ENCODE data around the gene CHST11.

CHST11 gene

GRCh38 chr12:104673696-104674482 lies 217.1 kb downstream of the CHST11 start:
- no peak for DNase-seq (ENCODE audit: low read depth)

DNA sequence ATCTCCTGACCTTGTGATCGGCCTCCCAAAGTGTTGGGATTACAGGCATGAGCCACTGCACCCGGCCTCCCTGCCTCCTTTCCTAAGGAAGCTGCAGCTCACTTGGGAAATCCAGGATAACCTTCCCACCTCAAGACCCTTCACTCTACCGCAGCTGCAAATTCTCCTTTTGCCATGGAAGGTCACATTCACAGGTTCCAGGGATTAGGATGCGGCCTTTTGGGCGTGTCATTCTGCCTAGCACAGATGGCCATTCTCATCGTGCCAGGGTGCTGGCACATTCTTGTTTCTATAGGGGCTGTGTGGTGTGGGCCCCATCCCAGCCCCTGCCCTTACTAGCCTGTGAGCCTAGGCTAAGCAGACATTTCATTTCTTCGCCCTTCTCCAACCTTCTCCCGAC lies 219.9 kb downstream of the CHST11 start:
- DNase-seq (ENCODE audit: low read depth), result no peak

GRCh38 chr12:104677441-104678089 lies 220.8 kb downstream of the CHST11 start:
- no peak for DNase-seq (ENCODE audit: low read depth)

- no peak for DNase-seq (ENCODE audit: low read depth)
These were observed 223.3 kb downstream of the CHST11 start for GRCh38 chr12:104680070-104680469.

DNA sequence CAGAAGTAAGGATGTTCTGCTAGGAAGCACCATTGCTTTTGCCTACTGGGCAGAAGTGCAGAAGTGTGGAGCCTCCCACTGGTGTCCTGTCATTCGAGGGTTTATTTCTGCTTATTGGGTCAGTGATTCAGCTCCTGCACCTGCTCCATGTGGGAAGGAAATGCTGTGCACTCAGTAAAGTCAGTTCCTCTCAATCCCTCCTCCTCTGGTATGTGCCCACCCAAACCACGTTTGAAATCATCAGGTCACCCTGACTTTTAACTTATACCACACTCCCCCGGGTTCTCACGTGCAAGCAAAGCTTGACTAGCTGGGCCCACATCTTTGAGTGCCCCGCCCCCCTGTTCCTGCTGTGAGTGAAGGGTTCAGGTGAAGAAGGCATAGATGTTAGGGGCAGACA lies 223.7 kb downstream of the CHST11 start:
- no peak for DNase-seq (ENCODE audit: low read depth)

DNA sequence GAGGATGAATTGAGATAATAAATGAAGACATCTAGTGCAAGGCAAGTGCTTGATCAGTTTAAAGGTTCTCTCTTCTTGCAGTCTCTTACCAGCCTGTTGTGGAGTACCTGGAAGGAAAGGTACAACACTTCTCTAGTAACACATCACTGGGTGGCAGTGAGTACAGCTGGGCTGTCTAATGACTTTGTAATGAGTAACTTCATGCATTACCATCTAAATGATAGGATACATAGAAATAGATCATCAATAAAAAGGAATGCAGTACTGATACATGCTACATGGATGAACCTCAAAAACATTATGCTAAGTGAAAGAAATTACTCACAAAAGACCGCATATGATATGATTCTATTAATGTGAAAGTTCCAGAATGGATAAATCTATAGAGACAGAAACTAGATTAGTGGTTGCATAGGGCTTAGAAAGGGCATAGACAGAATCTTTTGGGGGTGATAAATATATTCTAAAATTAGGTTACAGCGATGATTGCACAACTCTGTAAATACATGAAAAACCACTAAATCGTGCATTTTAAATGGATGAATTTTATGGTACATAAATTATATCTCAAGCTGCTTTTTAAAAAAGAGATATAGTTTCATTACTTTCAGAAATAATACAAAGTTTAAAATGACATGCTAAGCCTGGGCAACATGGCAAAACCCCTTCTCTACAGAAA lies 224.4 kb downstream of the CHST11 start:
- DNase-seq (ENCODE audit: low read depth), result no peak

GRCh38 chr12:104682790-104683279 lies 226.1 kb downstream of the CHST11 start:
- DNase-seq (ENCODE audit: low read depth), result peak; percentile 60

DNA sequence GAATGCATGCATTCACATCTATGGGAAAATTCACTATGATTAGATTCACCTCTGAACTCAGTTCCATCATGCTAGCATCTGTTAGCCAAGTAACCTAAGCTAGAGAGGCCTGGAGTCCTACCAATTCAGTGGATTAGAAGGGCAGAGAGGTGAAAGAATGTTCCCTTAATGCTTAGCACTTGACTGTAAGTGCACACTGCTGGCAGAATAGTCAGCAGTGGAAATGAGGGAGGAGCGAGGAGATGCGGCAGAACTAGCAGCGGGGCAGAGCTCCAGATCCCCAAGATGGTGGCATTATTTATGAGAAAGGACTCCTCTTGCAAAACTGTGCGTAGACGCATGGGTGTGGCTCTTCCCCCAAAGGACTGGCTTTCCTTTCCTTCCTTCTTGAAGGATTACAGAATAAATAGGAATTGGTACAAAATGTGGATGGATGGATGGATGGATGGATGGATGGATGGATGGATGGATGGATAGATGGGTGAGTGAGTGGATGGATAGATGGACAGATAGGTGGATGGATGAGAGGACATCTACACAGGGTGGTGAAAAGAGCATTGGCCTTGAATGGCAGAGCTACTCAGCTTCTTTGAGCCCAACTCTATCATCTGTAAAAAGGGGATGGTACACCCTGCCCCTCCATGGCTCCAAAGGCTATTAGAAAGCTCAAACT lies 227.2 kb downstream of the CHST11 start:
- DNase-seq (ENCODE audit: low read depth), result no peak

- no peak for DNase-seq (ENCODE audit: low read depth)
These were observed 228.1 kb downstream of the CHST11 start for GRCh38 chr12:104684884-104685283.

DNA sequence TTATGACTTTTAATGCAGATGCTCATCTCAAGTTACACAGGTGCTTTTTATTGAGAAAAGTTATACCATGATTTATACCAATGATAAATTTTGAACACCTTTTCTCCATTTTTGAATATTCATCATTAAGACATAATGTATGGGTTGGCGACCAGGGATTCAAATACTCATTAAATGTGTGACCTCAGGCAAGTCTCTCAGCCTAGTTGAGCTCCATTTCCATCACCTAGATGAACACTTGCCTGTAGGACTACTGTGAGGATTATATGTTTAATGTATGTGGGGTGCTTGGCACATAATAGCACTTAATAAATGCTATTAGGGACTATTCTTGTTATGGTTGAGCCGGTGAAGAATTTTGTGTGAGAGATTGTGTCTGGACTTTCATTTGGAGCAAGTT lies 228.6 kb downstream of the CHST11 start:
- no peak for DNase-seq (ENCODE audit: low read depth)

GRCh38 chr12:104686196-104686595 lies 229.4 kb downstream of the CHST11 start:
- DNase-seq (ENCODE audit: low read depth), result no peak

- peak; percentile 5 for DNase-seq (ENCODE audit: low read depth)
These were observed 231.2 kb downstream of the CHST11 start for GRCh38 chr12:104687823-104688573.

DNA sequence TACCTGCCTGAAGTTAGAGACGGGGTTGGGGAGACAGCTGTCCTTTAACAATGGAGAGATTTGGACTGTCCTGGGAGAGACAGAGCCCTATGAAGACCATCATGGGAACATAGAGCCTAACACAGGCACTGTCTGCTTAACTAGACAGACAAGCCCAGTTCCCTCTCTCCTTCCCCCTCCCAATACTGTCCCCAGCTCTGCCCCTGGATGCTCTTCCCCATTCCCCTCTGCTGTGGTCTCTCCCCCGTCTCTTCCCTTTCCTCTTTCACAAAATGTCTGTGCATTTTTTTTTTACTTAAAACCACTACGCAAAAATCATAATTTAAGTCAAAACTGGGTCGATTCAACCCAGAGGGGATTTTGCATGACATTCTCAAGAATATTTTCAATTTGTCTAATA lies 232.9 kb downstream of the CHST11 start:
- no peak for DNase-seq (ENCODE audit: low read depth)

DNA sequence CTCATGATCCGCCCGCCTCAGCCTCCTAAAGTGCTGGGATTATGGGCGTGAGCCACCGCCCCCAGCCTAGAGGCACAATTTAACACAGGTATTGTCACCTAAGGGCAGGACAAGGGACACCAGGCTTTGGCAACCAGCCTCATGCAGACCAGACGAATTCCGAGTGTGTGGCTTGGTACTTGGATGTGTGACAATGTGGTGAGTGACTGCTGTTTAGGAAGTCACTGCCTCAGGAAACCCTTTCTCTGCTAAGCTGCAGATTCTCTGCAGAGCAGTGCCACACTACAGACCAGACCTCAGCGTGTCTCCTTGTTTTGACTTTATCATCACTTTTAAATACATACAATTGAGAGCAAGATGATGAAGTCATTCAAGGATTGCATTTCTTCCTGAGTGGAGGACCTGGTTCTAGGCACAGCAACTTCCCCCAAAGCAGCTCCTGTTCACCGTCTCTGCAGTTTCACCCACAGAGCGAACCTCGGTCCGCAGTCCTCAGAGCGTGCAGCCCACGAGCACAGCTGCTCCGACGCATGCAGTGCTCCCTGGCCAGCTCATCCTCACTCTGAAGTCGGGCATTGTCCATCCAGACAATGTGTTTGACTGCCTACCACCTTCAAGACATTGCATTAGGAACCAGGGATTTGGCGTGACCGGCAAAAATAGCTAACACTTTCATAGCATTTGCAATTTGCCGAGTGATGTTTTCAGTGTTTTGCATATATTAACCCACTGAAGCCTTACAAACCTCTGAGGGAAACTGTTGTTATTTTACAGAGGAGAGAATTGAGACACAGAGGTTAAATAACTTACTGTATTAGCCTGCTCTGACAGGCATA lies 235.2 kb downstream of the CHST11 start:
- DNase-seq (ENCODE audit: low read depth), result no peak

DNA sequence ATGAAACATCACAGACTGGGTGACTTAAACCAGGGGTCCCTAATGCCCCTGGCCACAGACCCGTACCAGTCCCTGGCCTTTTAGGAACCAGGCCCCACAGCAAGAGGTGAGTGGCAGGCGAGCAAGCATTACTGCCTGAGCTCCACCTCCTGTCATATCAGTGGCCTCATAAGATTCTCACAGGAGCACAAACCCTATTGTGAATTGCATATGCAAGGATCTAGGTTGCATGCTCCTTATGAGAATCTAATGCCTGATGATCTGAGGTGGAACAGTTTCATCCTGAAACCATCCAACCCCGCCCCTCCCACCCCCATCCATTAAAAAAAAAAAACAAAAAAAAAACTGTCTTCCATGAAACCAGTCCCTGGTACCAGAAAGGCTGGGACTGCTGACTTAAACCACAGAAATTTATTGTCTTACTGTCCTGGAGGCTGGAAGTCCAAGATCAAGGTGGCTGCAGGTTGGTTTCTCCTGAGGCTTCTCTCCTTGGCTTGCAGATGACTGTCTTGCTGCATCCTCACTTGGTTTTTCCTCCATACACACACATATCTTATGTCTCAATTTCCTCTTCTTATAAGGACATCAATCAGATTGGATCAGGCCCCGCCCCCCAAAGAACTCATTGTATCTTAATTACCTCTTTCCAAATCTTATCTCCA lies 235.9 kb downstream of the CHST11 start:
- DNase-seq (ENCODE audit: low read depth), result no peak

DNA sequence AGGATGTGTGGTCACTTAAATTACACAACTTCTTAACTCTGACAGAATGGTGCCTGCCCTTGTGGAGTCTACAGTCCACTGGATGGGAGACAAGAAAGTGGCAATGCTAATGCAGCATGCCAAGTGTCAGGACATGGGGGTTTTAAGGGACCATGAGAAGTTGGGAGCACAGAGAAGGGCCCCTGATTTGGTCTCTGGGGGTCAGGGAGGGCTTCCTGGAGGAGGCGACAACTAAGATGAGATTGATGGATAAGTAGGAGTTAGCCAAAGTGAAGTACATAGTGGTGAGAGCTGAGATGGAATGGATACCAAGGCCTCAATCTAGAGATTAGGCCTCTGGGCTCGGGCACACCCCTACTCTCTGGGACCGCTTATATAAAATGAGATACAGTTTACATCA lies 236.7 kb downstream of the CHST11 start:
- DNase-seq (ENCODE audit: low read depth), result no peak

- no peak for DNase-seq (ENCODE audit: low read depth)
These were observed 237.4 kb downstream of the CHST11 start for GRCh38 chr12:104694161-104694560.

GRCh38 chr12:104694711-104695110 lies 238.0 kb downstream of the CHST11 start:
- no peak for DNase-seq (ENCODE audit: low read depth)

DNA sequence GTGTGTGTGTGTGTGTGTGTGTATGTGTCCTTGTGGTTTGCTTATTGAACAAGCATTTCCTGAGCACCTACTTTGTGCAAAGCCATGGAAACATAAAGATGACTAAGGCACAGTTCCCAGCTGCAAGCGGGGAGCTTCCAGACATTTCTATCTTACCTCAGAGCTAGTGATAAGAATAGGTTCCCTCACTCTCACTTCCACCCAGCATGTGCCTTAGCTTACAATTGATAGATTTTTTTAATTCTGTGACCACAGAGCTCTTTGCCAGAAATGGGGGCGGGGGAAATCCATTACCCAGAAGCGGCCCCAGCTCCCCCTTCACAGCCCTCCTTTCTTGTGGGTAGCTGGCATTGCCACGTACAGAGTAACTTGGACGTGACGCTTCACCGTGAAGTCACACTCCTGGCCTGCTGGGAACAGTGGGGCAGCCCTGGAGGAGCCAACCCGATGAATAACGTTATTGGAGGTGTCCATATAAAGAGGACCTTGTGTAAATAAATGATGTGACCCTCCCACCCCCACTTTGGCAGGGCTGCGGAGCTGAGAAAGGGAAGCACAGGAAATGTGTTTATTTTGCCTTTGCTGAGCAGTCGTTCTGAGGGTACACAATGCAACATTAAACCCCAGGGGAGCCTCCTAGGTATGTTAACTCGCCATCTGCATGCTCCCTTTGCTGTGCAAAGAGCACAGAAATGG lies 238.9 kb downstream of the CHST11 start:
- peak; percentile 76 for DNase-seq (ENCODE audit: low read depth)

DNA sequence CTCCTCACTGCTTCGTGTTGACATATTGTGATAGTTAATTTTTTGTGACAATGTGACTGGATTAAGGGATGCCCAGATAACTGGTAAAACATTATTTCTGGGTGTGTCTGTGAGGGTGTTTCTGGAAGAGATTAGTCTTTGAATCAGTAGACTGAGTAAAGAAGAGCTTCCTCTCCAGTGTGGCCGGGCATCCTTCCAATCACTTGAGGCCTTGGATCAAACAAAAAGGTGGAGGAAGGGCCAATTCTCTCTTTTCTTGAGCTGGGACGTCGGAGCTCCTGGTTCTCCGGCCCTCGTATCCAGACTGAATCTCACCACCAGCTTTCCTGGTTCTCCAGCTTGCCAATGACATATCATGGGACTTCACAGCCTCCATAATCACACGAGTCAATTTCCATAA lies 240.4 kb downstream of the CHST11 start:
- DNase-seq (ENCODE audit: low read depth), result no peak

All from activated T-helper 9 cell treated with anti-CD3 and anti-CD28 coated beads, Interleukin-2, amount 50 U/mL, for 16 hours (primary cell).